Measurements from ENCODE around the gene MTMR3.

- TF ChIP-seq GATA2 (IDR thresholded peaks at IDR 0.05; ENCODE audit: low read depth, low read length) (no peak), GATA3 (IDR thresholded peaks at IDR 0.05; ENCODE audit: low read depth, low read length) (no peak)
Observed at GRCh38 chr22:30031764-30032455, 148.9 kb downstream of the MTMR3 start.

All from SH-SY5Y (cell line).